GM12878 (cell line): ENCODE results near the gene WNT9A. TPM values are rescaled to one million over a fixed set of nuclear protein-coding genes. Genes with fewer than 3 reads are reported as not detected.

Experiments used
- ATAC-seq: fragments of 200-7000 bp; cut with Tn5 transposase; 3 replicates; pipeline ENCODE4 v1.9.1; 2020; ENCODE audit warnings: mild to moderate bottlenecking, moderate library complexity
- BruUV-seq: library from RNA; stranded (reverse); fragments of 400-500 nt; replicated peaks from 2 replicates; lab custom pipeline; 2021; lab: Mats Ljungman, UMichigan
- CTCF ChIA-PET: fragments of 300-600 bp; sonication (Branson Sonifier 250); formaldehyde crosslinking; extraction: SDS; loops from one replicate; lab custom pipeline; 2021; ENCODE audit warnings: inconsistent platforms; lab: Yijun Ruan, JAX
- POLR2A ChIA-PET: fragments of 350-600 bp; formaldehyde crosslinking; extraction: SDS; loops from one replicate; lab custom pipeline; 2021; ENCODE audit warnings: inconsistent platforms; lab: Charles Lee
- RAD21 ChIA-PET: fragments of 300-600 bp; sonication (Branson Sonifier 250); formaldehyde crosslinking; loops from one replicate; lab custom pipeline; 2023; ENCODE audit warnings: antibody characterized with exemption; ENCODE audit not compliant: unreplicated experiment; lab: Charles Lee
- SMC1A ChIA-PET: fragments of 300-600 bp; sonication (Branson Sonifier 250); formaldehyde crosslinking; loops from one replicate; lab custom pipeline; 2023; ENCODE audit not compliant: unreplicated experiment, uncharacterized antibody; lab: Charles Lee
- DNase-seq: peaks from one replicate; pipeline ENCODE4 v3.0.0-alpha.2; 2011; ENCODE audit warnings: low read depth, low spot score
- FAIRE-seq: peaks from 3 replicates; lab custom pipeline; 2011; peaks lifted over from hg19 to GRCh38; lab: Jason Lieb, UNC
- H2AFZ ChIP-seq: 2 replicates; pipeline ENCODE4 v1.6.0; 2011; ENCODE audit warnings: low read depth, low read length, control low read depth; ENCODE audit not compliant: control insufficient read depth
- H3K27ac ChIP-seq: 2 replicates; pipeline ENCODE4 v1.5.1; 2011; ENCODE audit warnings: control low read depth; ENCODE audit not compliant: control insufficient read depth, insufficient read depth
- H3K27me3 ChIP-seq, 2 experiments: replicated peaks in 1 of 2; 2 replicates each; pipeline versions ENCODE4 v1.6.0 to v1.6.1; 2011; ENCODE audit warnings: low read length in 1 of 2; ENCODE audit not compliant: control insufficient read depth in 2 of 2, insufficient read depth in 2 of 2
- H3K36me3 ChIP-seq, 2 experiments: 2 replicates each; pipeline ENCODE4 v1.5.1; 2011; ENCODE audit warnings: low read length in 1 of 2; ENCODE audit not compliant: control insufficient read depth in 2 of 2, insufficient read depth in 2 of 2
- H3K4me1 ChIP-seq: 2 replicates; pipeline ENCODE4 v1.6.1; 2011; ENCODE audit warnings: mild to moderate bottlenecking, low read length, moderate library complexity, mixed read lengths; ENCODE audit not compliant: control insufficient read depth, insufficient read depth
- H3K4me2 ChIP-seq: 2 replicates; pipeline ENCODE4 v1.6.0; 2011; ENCODE audit warnings: control low read depth; ENCODE audit not compliant: control insufficient read depth, insufficient read depth
- H3K4me3 ChIP-seq: fragments of 200-600 bp; sonication (generic); 2 replicates; pipeline ENCODE4 v1.5.1; 2016
- H3K79me2 ChIP-seq: 2 replicates; pipeline ENCODE4 v1.6.0; 2011; ENCODE audit warnings: low read length; ENCODE audit not compliant: control insufficient read depth, insufficient read depth
- H3K9ac ChIP-seq: 2 replicates; pipeline ENCODE4 v1.8.0; 2011; ENCODE audit warnings: low read length, control low read depth, mixed read lengths; ENCODE audit not compliant: control insufficient read depth, insufficient read depth
- H3K9me3 ChIP-seq: replicated peaks from 3 replicates; pipeline ENCODE4 v1.5.1; 2011; ENCODE audit warnings: mild to moderate bottlenecking, low read length; ENCODE audit not compliant: control insufficient read depth, insufficient read depth
- H4K20me1 ChIP-seq: 2 replicates; pipeline ENCODE4 v1.6.0; 2011; ENCODE audit not compliant: control insufficient read depth, insufficient read depth
- BCL11A ChIP-seq: IDR thresholded peaks from 2 replicates; pipeline ENCODE4 v1.6.1; 2011; ENCODE audit warnings: low read depth, low read length
- CUX1 ChIP-seq: IDR thresholded peaks from 2 replicates; pipeline ENCODE4 v1.6.1; 2012; ENCODE audit warnings: improper control_type of control experiment, low read depth, low read length; ENCODE audit not compliant: insufficient replicate concordance
- DPF2 ChIP-seq: fragments of 450-650 bp; IDR thresholded peaks from 2 replicates; pipeline ENCODE4 v1.6.1; 2017; ENCODE audit warnings: mild to moderate bottlenecking
- FOS ChIP-seq: IDR thresholded peaks from 3 replicates; pipeline ENCODE4 v1.6.1; 2011; ENCODE audit warnings: borderline replicate concordance; ENCODE audit not compliant: insufficient read length; ENCODE audit errors: extremely low read depth
- JUNB ChIP-seq: IDR thresholded peaks from 2 replicates; pipeline ENCODE4 v1.6.1; 2016; ENCODE audit warnings: antibody characterized with exemption, mild to moderate bottlenecking
- LARP7 ChIP-seq: fragments of 450-650 bp; IDR thresholded peaks from 2 replicates; pipeline ENCODE4 v1.6.1; 2017; ENCODE audit warnings: mild to moderate bottlenecking
- POLR2AphosphoS5 ChIP-seq: IDR thresholded peaks from 2 replicates; pipeline ENCODE4 v1.6.1; 2011; ENCODE audit warnings: mild to moderate bottlenecking, low read length, inconsistent platforms
- REST ChIP-seq: IDR thresholded peaks from 2 replicates; pipeline ENCODE4 v1.6.1; 2012; ENCODE audit warnings: mild to moderate bottlenecking, low read depth, low read length
- TBL1XR1 ChIP-seq: IDR thresholded peaks from 2 replicates; pipeline ENCODE4 v1.6.1; 2012; ENCODE audit warnings: low read depth, low read length, improper control_type of control experiment
- USF2 ChIP-seq: IDR thresholded peaks from 2 replicates; pipeline ENCODE4 v1.6.1; 2011; ENCODE audit warnings: low read depth, low read length, improper control_type of control experiment, borderline replicate concordance
- ZBED1 ChIP-seq: IDR thresholded peaks from 2 replicates; pipeline ENCODE4 v1.6.1; 2016; ENCODE audit warnings: borderline replicate concordance
- ZNF592 ChIP-seq: fragments of 450-650 bp; IDR thresholded peaks from 2 replicates; pipeline ENCODE4 v1.6.1; 2017; ENCODE audit warnings: mild to moderate bottlenecking, moderate library complexity
- whole genome bisulfite sequencing: methylation state at CpG from one replicate; pipeline ENCODE4 v1.1.6; 2016; ENCODE audit warnings: low lambda C conversion rate; ENCODE audit not compliant: insufficient replicate concordance, insufficient coverage; ENCODE audit errors: missing lambda C conversion rate; 5-methylcytosine and 5-hydroxymethylcytosine counted together
- in situ Hi-C: fragments of 300-500 bp; cut with MboI; formaldehyde crosslinking; loops from 9 replicates; pipeline ENCODE4 v1.14.3; 2018; ENCODE audit warnings: mixed read lengths
- intact Hi-C: fragments of 100-400 bp; cut with micrococcal nuclease; formaldehyde crosslinking; loops from one replicate; pipeline ENCODE4 v1.14.2; 2022; ENCODE audit not compliant: unreplicated experiment
- polyA plus RNA-seq, 11 experiments: library from polyadenylated mRNA; depleted of rRNA in 4 of 11; unstranded in 6 of 11; stranded (reverse) in 5 of 11; fragments of >200 nt; fragmentation: Nextera tagmentation in 4 of 11; fragmentation: Illumina TruSeq in 1 of 11; extraction: Ambion mirVana in 4 of 11; extraction: Trizol in 1 of 11; gene quantifications; 1 replicate in 1 of 11; 2 replicates in 10 of 11; pipeline versions ENCODE4 v1.2.1 to v1.2.3, GENCODE V29; 2011 to 2016; ENCODE audit warnings: inconsistent platforms in 2 of 11, missing spikeins in 2 of 11, low read depth in 1 of 11
- total RNA-seq, 4 experiments: library from RNA; depleted of rRNA in 3 of 4; stranded (reverse); fragments of >200 nt in 3 of 4; fragmentation: Illumina TruSeq in 1 of 4; extraction: Trizol in 1 of 4; gene quantifications; 2 replicates each; pipeline versions ENCODE4 v1.2.1 to v1.2.3, GENCODE V29; 2013 to 2021

The WNT9A gene
- total and polyA plus RNA-seq, 10 of the 15 experiments (the other 5 are each of a cell fraction or from before 2014, with no cell fraction given): not detected

- Histone ChIP-seq H3K4me2 (no peak overlapping the region), H4K20me1 (no peaks in the 10 kb centered on the region), H3K4me1 (no peaks in the 10 kb centered on the region), H3K27me3 (no peaks in the 10 kb centered on the region; a peak in 1 of 4 replicates), H2AFZ (no peak overlapping the region), H3K4me3 (no peak overlapping the region), H3K27ac (no peak overlapping the region), H3K9ac (no peak overlapping the region), H3K36me3 (no peaks in the 10 kb centered on the region), H3K79me2 (no peaks in the 10 kb centered on the region), H3K9me3 (no peaks in the 10 kb centered on the region)
- ChIA-PET RAD21 (no interaction called here), CTCF (no interaction called here), SMC1A (no interaction called here), POLR2A (no interaction called here)
- DNase-seq (no peak), ATAC-seq (no peak), FAIRE-seq (no peak)
- intact Hi-C loops: no loop called here
- WGBS: 41% methylated on average over 14 of the region's 14 CpGs
- BruUV-seq: no TSS peak
- in situ Hi-C loops: no loop called here
- TF ChIP-seq DPF2 (no peak), FOS (no peak), ZNF592 (no peak), BCL11A (no peak), CUX1 (no peak), LARP7 (no peak), JUNB (no peak), TBL1XR1 (no peak), ZBED1 (no peak), POLR2AphosphoS5 (no peak), USF2 (no peak), REST (no peak)
Observed at GRCh38 chr1:227912866-227913265, 34.9 kb downstream of the WNT9A start.
